Breast epithelium (tissue), 4 donors: ENCODE results near the gene STAC2. TPM values are rescaled to one million over a fixed set of nuclear protein-coding genes. Genes with fewer than 3 reads are reported as not detected.

Experiments
- DNase-seq, 2 donors: peaks; one replicate each; pipeline ENCODE4 v3.0.0-alpha.2; 2019; ENCODE audit warnings: low spot score in 2 of 2
- H3K27ac ChIP-seq, 2 donors: fragments of 200-600 bp; sonication (generic) in 1 of 2; one replicate each; pipeline ENCODE4 v1.5.1; 2016 to 2019; ENCODE audit warnings: mild to moderate bottlenecking in 1 of 2
- H3K27me3 ChIP-seq, 2 donors: fragments of 200-600 bp; sonication (generic) in 1 of 2; one replicate each; pipeline versions ENCODE4 v1.5.1 to v1.6.0; 2017 to 2019; ENCODE audit warnings: control low read depth in 1 of 2, mild to moderate bottlenecking in 1 of 2
- H3K36me3 ChIP-seq: fragments of 200-600 bp; one replicate; pipeline ENCODE4 v1.5.1; 2019
- H3K4me1 ChIP-seq, 2 donors: fragments of 200-600 bp; sonication (generic); one replicate each; pipeline ENCODE4 v1.5.1; 2016 to 2019; ENCODE audit warnings: control low read depth in 1 of 2
- H3K4me3 ChIP-seq, 3 donors: fragments of 200-600 bp; sonication (generic); 1 replicate in 2 of 3; 2 replicates in 1 of 3; pipeline ENCODE4 v1.5.1; 2016 to 2019; ENCODE audit warnings: mild to moderate bottlenecking in 3 of 3, moderate library complexity in 2 of 3
- H3K9me3 ChIP-seq, 2 donors: fragments of 200-600 bp; sonication (generic) in 1 of 2; one replicate each; pipeline ENCODE4 v1.5.1; 2016 to 2019; ENCODE audit warnings: control low read depth in 1 of 2
- CTCF ChIP-seq, 3 donors: fragments of 450-650 bp; IDR thresholded peaks; one replicate each; pipeline ENCODE4 v1.5.1; 2016 to 2017; ENCODE audit warnings: antibody characterized with exemption in 3 of 3, mild to moderate bottlenecking in 3 of 3, moderate library complexity in 3 of 3
- POLR2A ChIP-seq: fragments of 450-650 bp; IDR thresholded peaks from one replicate; pipeline ENCODE4 v1.6.1; 2016; ENCODE audit warnings: antibody characterized with exemption, mild to moderate bottlenecking, moderate library complexity
- POLR2AphosphoS5 ChIP-seq, 3 donors: sonication (generic); formaldehyde crosslinking; IDR thresholded peaks; one replicate each; pipeline ENCODE4 v1.6.1; 2017; ENCODE audit warnings: antibody characterized with exemption in 3 of 3
- intact Hi-C: fragments of 100-400 bp; cut with DNase I; formaldehyde crosslinking; loops from one replicate; pipeline ENCODE4 v1.15.1; 2023; ENCODE audit warnings: low total_unique reads
- total RNA-seq, 3 donors: library from RNA; depleted of rRNA; stranded (reverse); fragments of >200 nt; gene quantifications; one replicate each; pipeline ENCODE4 v1.1.0, GENCODE V29; 2016

The STAC2 gene
- total RNA-seq, 3 donors from 2014 or later = 26.5 to 121 TPM; not detected in 1

- H3K27ac ChIP-seq = no peak overlapping the region
- DNase-seq = no peak
- no peak overlapping the region for H3K4me3 ChIP-seq
- peaks cover 0 to 2% of the 10 kb centered on the region in 2 donors for H3K4me1 ChIP-seq
- no peaks in the 10 kb centered on the region for H3K36me3 ChIP-seq
- intact Hi-C loops = no loop called here
- TF ChIP-seq CTCF (IDR thresholded peaks at IDR 0.05) = no peak
- TF ChIP-seq POLR2AphosphoS5 (IDR thresholded peaks at IDR 0.05) = no peak
- TF ChIP-seq POLR2A = no peak
- H3K9me3 ChIP-seq = no peaks in the 10 kb centered on the region
- H3K27me3 ChIP-seq = no peaks in the 10 kb centered on the region
These were observed 63.8 kb downstream of the STAC2 start for GRCh38 chr17:39161962-39162361.

Other genes with a start within 250 kb of the STAC2 start
- gene PLXDC1, start 74.3 kb downstream of the STAC2 start, total RNA-seq = 10 to 100 TPM; 11.8 to 37.7 (median 23.1) TPM
- gene ARL5C, start 59.8 kb downstream of the STAC2 start, total RNA-seq = not detected
- gene CACNB1, start 28.3 kb downstream of the STAC2 start, total RNA-seq = 10 to 100 TPM; 12.8 to 21.2 (median 13.9) TPM
- gene RPL19, start 25.7 kb downstream of the STAC2 start, total RNA-seq = 1,000 to 10,000 TPM; 2,817 to 3,666 (median 3,432) TPM
- 10 to 100 TPM; 17.0 to 33.1 (median 25.3) TPM for gene FBXL20, start 175.7 kb upstream of the STAC2 start, total RNA-seq
- gene MED1, start 225.3 kb upstream of the STAC2 start, total RNA-seq = 10 to 100 TPM; 21.4 to 36.3 (median 33.1) TPM
- 10 to 100 TPM; 38.6 to 58.2 (median 41.3) TPM for gene CDK12, start 235.5 kb upstream of the STAC2 start, total RNA-seq